Activated CD4-positive, alpha-beta T cell treated with anti-CD3 and anti-CD28 coated beads for 4 hours (primary cell): ENCODE measurements around the gene MYADML2.
A peak's percentile ranks its signal among the peaks of the same experiment; 100 is the strongest.

ENCODE experiments used
- DNase-seq, 2 donors: peaks; one replicate each; pipeline ENCODE4 v3.0.0-alpha.2; 2020

Gene MYADML2

DNA sequence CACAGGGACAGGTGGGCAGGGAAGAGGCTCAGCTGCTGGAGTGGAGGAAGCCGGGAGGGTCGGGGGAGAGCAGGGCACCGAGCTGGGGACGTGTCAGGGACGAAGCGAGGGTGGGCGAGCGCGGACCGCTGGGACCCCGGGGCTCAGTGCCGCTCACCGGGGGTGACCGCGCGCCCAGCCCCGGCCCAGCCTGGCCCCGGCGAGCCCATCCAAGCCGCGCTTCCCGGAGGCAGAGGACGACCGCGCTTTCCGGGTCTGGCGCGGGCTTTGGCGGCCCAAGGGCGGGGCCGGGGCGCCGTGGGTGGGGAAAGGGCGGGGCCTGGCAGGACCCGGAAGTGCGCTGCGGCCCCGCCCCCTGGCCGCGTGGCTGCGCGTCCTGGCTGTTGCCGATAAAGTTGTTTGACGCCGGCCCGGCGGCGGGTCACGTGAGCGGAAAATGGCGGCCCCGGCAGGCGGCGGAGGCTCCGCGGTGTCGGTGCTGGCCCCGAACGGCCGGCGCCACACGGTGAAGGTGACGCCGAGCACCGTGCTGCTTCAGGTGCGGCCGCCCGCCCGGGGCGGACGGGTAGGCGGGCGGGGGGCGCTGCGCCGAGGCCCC, 30.3 kb upstream of the MYADML2 start, which contains the start of gene ASPSCR1:
Gene ASPSCR1, plus strand, starts transcription at position 419 of the 598 bp plus-strand sequence. Its CDS starts 18 bp downstream, at position 437.
- DNase-seq = peak; percentile 87 to 93

GRCh38 chr17:81976332-81977210, 29.5 kb upstream of the MYADML2 start:
- DNase-seq = peak; percentile 26 to 35

GRCh38 chr17:81973432-81973831, 26.4 kb upstream of the MYADML2 start:
- no peak for DNase-seq

DNA sequence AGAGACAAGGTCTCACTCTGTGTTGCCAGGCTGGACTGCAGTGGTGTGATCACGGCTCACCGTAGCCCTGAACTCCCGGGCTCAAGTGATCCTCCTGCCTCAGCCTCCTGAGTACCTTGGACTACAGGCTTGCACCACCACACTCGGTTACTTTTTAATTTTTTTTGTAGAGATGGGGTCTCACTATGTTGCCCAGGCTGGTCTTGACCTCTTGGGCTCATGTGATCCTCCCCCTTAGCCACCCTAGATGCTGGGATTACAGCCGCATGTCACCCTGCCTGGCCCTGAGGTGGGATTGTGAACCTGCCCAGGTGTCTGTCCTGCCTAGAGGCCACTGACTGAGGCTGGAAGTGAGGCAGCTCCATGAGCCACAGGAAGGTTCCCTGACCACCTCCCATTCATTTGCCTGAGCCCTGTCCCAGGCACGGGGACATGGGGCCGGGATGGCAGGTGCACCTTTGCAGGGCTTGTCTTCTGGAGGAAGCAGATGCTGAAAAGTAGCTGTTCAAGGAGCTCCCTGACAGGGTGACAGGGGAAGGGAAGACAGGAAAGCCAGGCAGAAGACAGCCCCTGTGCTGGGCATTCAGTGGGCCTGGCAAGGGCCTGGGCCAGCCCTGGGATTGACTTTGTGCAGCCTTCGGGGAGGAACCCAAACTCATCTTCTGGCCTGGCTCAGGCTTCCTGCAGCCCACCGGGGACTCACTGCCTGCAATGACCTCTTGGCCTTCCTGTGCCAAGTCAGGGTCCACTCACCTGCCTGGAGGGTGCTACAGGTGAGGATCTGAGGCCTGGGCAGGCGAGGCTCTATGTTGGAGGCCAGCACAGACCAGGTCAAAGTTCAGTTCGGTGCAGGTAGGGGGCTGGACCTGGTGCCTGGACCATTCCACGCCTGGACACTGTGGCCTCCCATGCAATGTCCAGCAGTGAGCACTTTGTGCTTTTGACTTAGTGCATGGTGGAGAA, 22.1 kb upstream of the MYADML2 start:
- no peak for DNase-seq

- DNase-seq = no peak
Observed at GRCh38 chr17:81968396-81968745, 21.3 kb upstream of the MYADML2 start.

- peak; percentile 88 to 89 for DNase-seq
Observed at GRCh38 chr17:81967533-81968395, 20.7 kb upstream of the MYADML2 start.

- DNase-seq = no peak
Observed at GRCh38 chr17:81967244-81967532, 20.2 kb upstream of the MYADML2 start.

GRCh38 chr17:81966343-81967243, 19.6 kb upstream of the MYADML2 start:
- no peak for DNase-seq

- DNase-seq = no peak
Observed at GRCh38 chr17:81964081-81964849, 17.2 kb upstream of the MYADML2 start.

DNA sequence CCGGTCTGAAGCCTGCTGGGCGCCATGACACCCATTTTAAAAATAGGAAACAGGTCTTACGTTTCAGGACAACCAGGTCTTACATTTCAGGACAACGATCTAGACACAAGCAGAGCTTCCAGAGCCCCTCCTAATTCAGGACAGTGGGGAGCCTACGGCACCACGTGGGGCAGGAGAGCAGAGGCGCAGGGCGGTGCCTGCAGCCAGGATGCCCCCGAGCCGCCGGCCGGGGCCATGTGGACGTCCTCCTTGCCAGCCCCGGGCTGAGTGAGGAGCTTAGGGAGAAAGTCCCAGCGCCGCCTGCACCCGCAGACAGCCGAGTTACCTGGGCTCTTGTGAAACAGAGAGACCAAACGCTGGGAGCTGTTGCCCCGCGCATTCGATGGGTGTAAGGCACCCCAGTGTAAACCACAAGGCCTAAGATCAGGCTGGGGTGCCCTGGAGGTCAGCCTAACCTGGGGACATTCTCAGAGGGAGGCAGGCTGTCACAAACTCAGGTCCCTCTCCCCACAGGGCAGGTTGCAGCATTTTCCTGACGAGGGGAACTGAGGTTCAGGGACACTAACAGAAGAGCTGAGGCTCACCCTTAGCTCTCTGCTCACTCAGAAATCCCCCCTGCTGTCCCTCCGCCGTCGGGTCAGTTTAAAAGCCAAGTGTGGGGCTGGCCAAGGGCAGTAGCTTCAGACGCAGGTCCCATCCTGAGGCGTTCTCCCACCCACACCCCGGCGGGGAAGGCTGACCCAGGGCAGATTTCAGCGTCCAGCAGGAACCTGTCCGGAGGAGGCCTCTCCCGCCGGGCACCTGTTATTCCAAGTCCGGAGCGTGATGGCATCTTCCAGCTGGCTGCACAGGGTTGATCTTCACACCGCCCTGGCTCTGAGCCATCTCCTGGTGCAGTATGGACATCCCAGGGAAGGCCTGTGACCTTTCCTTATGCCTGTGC, 15.7 kb upstream of the MYADML2 start:
- DNase-seq = no peak

DNA sequence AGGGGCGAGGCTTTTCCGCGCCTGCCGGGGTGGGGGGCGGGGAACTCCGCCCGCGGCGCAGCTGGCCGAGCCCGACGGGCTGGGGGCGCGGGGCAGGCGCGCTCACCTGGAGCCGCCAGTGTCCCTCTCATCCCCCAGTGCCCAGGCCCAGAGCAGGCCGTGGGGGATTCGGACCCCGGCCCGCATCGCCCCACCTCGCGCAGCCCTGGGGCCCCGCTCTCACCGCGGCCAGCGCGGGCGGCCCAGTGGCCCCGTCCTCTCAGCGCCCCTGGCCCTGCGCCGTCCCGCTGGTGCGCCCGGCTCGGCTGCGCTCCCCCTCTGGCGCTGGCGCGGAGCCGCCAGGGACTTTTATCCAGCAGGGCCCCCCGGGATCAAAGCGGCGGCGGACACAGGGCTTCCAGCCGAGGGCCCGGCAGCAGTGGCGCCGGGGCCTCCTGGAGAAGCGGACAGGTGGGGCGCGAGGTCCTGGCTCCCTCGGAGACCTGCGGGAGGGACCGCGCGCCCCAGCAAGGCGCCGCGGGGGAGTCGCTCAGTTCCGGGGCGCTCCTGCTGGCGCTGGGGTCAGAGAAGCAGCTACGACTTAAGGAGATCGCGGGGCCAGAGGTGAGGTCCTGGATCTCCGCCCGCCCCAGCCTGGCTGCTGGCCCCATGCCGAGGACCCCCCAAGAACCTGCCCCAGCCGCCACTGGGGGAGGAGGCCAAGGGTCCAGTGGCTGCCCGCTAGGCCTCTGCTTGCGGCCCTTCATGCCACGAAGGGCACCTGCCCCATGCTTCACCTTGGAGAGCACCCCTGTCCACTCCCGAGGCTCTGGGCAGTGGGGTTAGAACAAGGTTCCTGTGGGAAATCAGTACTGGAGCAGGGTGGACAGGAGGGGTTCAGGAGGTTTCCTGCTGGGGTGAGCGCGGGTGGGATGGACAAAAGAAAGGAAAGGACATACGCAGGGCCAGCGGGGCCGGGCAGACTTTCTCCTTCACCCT, 14.8 kb upstream of the MYADML2 start:
- no peak for DNase-seq

GRCh38 chr17:81961087-81961511, 14.1 kb upstream of the MYADML2 start, which contains the start of gene NOTUM:
NOTUM (minus strand) TSS chr17:81961187; CDS start chr17:81960909, 278 bp downstream.
- DNase-seq = peak in 1 of 2 donors; percentile 16

DNA sequence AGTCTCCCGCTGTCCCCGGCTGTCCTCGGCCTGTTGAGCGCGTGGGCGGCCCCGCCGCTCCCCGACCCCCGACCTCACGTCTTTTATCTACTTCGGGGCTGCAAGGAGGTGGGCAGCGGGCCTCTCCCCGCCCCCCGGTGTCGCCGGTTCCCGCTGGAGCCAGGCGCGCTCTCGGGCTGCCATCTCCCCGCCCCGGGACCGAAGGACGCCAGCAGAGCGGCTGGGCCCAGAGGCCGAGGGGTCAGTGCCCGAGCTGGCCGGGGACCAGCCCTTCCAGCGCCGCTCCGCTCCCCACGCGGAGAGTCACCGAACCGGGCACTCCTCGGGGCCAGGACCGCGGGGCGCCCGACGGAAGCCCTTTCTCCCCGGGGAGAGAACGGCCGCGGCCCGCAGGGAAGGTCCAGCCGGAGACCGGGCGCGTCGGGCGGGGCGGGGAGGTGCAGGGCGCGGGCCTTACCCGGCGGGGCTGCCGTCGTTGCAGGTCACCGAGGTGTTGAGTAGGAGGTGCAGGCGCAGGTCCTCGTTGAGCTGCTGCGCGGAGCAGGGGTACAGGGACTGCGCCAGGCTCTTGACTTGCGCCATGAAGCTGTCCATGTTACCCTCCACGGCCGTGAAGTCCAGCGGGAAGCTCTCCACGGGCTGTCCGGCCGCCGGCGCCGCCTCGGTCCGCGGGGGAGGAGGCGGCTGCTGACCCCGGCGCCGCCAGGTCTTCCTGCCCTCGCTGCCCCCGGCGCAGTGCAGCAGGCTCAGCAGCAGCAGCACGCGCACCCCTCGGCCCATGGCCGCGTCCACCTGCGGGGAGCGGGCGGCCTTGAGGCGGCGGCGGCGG, 13.3 kb upstream of the MYADML2 start:
- no peak for DNase-seq

GRCh38 chr17:81959362-81960129, 12.5 kb upstream of the MYADML2 start:
- peak; percentile 81 to 83 for DNase-seq

DNA sequence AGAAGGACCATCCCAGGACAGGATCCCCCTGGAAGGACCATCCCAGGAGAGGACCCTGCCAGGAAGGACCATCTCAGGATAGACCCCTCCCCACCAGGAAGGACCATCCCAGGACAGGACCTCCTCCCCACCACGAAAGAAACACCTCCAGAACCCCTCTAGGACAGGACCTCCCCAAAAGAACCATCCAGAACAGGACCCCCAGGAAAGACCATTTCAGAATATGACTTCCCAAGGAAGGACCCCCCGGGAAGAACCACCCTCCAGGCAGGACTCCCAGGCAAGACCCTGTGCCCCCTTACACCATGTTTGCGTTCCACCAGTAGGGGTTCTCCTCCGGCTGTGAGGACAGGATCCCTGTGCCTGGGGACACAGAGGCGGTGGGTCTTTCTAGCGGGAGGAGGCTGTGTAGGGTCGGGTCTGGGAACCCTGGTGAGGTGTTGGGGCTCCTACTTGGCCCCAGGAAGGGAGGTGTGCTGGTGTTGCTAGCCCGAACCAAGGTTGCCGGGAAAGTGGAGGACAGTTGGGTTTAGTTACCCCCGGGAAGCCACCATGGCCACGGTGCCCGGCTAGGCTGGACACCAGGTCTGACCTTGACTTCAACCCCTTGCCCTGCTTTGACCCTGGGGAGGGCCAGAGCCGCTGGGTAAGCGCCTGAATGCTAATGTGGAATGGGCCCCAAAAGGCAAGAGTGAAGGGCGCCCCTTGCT, 11.8 kb upstream of the MYADML2 start:
- DNase-seq = no peak
